Measurements from ENCODE around the gene CFAP65. TPM values are rescaled to one million over a fixed set of nuclear protein-coding genes. Genes with fewer than 3 reads are reported as not detected.
A peak's percentile ranks its signal among the peaks of the same experiment; 100 is the strongest.

The CFAP65 gene
- total RNA-seq, 4 donors from 2014 or later, result not detected

DNA sequence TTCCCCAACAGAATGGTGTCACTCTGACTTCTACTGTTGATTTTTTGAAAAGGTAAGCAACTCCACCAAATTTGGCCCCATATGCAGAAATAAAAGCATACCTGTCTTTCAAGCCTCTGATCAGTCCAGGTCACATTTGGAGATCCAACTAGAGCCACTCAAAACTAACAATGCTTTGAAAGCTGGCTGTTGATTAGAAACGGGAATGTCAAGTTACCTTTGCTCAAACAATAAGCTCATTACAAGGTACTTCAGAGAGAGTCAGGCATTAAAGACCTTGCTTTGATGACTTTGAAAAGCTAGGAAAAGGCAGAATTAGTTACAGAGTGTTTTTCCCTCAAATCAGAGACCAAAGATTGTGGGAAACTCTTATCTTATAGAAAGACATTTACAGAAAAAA is 24.2 kb upstream of the CFAP65 start:
- no peaks in the 10 kb centered on the region for H3K36me3 ChIP-seq
- 87% methylated on average over 1 of the region's 1 CpG for WGBS
- no peak for DNase-seq (ENCODE audit: extremely low spot score)
- intact Hi-C loops (cut with DNase I), result no loop called here
- H3K27me3 ChIP-seq, result peaks cover 0 to 40% (median 17%) of the 10 kb centered on the region in 4 donors
- peaks cover 8 to 10% (median 9%) of the 10 kb centered on the region in 4 donors for H3K4me1 ChIP-seq
- H3K4me3 ChIP-seq, result no peak overlapping the region
- no peaks in the 10 kb centered on the region for H3K9me3 ChIP-seq
- TF ChIP-seq, protein P1, sequence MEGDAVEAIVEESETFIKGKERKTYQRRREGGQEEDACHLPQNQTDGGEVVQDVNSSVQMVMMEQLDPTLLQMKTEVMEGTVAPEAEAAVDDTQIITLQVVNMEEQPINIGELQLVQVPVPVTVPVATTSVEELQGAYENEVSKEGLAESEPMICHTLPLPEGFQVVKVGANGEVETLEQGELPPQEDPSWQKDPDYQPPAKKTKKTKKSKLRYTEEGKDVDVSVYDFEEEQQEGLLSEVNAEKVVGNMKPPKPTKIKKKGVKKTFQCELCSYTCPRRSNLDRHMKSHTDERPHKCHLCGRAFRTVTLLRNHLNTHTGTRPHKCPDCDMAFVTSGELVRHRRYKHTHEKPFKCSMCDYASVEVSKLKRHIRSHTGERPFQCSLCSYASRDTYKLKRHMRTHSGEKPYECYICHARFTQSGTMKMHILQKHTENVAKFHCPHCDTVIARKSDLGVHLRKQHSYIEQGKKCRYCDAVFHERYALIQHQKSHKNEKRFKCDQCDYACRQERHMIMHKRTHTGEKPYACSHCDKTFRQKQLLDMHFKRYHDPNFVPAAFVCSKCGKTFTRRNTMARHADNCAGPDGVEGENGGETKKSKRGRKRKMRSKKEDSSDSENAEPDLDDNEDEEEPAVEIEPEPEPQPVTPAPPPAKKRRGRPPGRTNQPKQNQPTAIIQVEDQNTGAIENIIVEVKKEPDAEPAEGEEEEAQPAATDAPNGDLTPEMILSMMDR (IDR thresholded peaks at IDR 0.05), result no peak
- TF ChIP-seq POLR2AphosphoS5 (IDR thresholded peaks at IDR 0.05), result no peak
- H3K27ac ChIP-seq (replicated peaks in 1 of 4), result no peak overlapping the region

DNA sequence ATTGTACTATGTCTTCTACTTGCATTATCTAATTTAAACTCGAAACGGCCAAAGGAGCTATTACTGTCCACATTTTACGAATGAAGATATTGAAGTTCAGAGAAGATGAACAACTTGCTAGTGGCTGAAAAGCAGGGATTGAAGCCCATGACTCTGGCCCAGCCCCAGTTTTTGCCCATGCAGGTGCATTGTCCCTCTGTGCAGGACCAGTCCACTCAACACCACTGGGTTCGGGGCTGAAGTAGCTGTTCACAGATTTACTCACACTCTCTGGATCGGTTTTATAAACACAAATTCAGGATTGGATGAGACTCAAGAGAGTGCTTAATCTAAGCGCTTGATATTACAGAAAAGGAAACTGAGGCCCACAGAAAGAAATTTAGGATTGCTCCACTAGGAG is 20.8 kb upstream of the CFAP65 start:
- intact Hi-C loops (cut with DNase I), result loop anchor here (5.0 kb wide), 1 partner anchor 60 kb away; no protein-coding TSS in a partner anchor
- Histone ChIP-seq H3K36me3 (no peaks in the 10 kb centered on the region), H3K4me1 (peaks cover 38 to 44% (median 43%) of the 10 kb centered on the region in 4 donors), H3K27me3 (peaks cover 10 to 74% (median 46%) of the 10 kb centered on the region in 4 donors), H3K27ac (replicated peaks in 1 of 4) (no peak overlapping the region), H3K9me3 (no peaks in the 10 kb centered on the region), H3K4me3 (no peak overlapping the region)
- TF ChIP-seq POLR2AphosphoS5 (IDR thresholded peaks at IDR 0.05), result no peak
- no peak for TF ChIP-seq EP300 (IDR thresholded peaks at IDR 0.05)
- TF ChIP-seq, protein P1 (IDR thresholded peaks at IDR 0.05), result no peak
- TF ChIP-seq POLR2A (IDR thresholded peaks at IDR 0.05; ENCODE audit: low read depth), result no peak
- 71% methylated on average over 6 of the region's 6 CpGs for WGBS
- DNase-seq (ENCODE audit: extremely low spot score), result no peak

DNA sequence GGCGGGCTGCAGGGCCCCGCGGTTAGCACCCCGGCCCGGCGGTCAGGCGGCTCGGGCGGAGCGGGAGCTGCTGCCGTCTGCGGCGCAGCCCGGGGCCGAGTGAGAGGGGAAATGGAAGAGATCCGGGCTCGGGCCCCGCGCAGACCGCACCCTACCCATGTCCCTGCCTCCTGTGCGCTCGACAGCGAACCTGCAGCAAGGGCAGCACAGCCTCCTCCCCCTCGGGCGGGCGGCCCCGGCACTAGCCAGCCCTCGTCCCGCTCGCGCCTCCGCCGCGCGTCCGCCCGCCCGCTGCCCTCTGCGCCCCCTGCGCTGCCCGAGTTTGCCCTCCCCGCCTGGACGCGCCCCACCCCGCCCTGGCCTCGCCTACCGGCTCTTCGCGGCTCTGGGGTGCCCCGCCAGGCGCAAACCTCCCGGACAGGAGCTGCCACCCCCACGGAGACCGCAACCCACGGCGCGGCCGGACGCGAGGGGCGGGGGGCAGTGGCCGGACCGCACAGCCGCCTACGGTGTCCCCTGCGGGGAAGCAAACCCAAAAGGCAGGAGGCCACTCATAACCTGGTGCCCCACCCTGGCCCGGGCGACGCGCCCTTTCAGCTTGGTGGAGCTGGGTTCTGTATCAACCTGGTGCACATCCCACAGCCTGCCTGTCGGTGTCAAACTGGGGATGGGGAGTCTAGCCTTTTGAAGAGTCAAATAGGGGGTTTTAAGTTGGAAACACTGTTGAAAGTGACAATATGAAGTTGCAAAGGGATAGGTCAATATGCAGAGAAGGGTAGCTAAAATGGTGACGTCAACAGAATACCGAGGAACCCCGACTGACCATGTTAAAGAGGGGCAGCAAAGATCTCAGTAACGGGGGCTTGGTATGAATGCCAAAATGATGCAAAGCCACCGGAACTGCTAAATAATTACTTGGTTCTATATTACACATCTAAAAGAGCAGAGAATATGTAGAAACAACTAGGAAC is 19.8 kb upstream of the CFAP65 start, which contains the start of gene IHH:
TSS of gene IHH (minus strand) at position 101 of the 971 bp plus-strand sequence. CDS start 454 bp downstream, outside the sequence.
- DNase-seq (ENCODE audit: extremely low spot score), result no peak
- Histone ChIP-seq H3K36me3 (no peaks in the 10 kb centered on the region), H3K4me1 (peaks cover 38 to 45% (median 43%) of the 10 kb centered on the region in 4 donors), H3K27me3 (peaks cover 10 to 84% (median 53%) of the 10 kb centered on the region in 4 donors), H3K27ac (replicated peaks in 1 of 4) (no peak within 1 kb of the TSS), H3K9me3 (no peaks in the 10 kb centered on the region), H3K4me3 (peak within 1 kb of the TSS; percentile 17 to 42 (median 36))
- TF ChIP-seq POLR2A (IDR thresholded peaks at IDR 0.05; ENCODE audit: low read depth), result no peak
- TF ChIP-seq, protein P1 (IDR thresholded peaks at IDR 0.05), result no peak
- TF ChIP-seq POLR2AphosphoS5 (IDR thresholded peaks at IDR 0.05), result no peak
- no peak for TF ChIP-seq EP300 (IDR thresholded peaks at IDR 0.05)
- intact Hi-C loops (cut with DNase I), result loop anchor here (5.0 kb wide), 1 partner anchor 61 kb away; no protein-coding TSS in a partner anchor
- WGBS, result 6% methylated on average over 13 of the region's 76 CpGs

DNA sequence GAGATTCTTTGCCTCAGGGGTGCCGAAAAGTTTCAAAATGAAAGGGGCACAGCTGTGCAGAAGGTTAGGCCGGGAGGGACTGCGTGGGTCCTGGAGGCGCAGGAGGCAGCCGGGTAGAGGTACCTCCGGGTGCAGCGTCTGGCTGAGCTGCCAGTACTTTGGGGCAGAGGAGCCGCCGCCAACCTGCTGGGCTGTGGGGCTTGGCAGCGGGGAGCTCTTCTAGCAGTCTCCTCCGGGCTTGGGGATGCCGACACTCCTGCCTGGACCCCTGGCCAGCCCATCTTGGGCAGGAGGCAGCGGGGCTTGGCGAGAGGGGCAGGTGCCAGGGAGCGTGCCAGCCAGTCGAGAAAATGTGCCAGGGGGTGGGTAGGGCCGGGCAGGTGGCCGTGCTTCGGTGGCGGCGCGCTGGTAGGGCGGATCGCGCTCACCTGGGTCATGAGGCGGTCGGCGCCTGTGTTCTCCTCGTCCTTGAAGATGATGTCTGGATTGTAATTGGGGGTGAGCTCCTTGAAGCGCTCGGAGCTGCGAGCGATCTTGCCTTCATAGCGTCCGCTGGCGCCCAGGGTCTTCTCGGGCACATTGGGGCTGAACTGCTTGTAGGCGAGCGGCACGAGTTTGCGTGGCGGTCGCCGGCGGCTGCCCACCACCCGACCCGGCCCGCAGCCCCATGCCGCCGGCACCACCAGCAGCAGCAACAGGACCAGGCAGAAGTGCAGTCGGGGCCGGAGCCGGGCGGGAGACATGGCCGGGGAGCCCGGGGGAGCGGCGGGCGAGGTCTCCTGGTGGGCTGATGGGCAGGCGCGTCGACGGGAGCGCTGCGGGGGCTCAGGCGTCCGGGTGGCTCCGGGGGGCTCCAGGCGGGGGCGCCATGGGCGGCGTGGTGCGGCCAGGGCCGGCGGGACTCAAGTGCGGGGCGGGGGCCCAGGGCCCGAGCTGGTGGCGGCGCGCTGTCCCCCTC is 18.7 kb upstream of the CFAP65 start:
- Histone ChIP-seq H3K36me3 (no peaks in the 10 kb centered on the region), H3K27me3 (peaks cover 10 to 95% (median 54%) of the 10 kb centered on the region in 4 donors), H3K4me3 (peak overlapping the region in 3 of 4 donors; percentile 33 to 42 (median 38)), H3K4me1 (peaks cover 38 to 45% (median 43%) of the 10 kb centered on the region in 4 donors), H3K27ac (replicated peaks in 1 of 4) (no peak overlapping the region), H3K9me3 (no peaks in the 10 kb centered on the region)
- intact Hi-C loops (cut with DNase I), result loop anchor here (2.0 to 10.0 kb wide), 3 partner anchors 62 to 245 kb away; partner anchors contain the start of gene PTPRN
- no peak for DNase-seq (ENCODE audit: extremely low spot score)
- WGBS, result 4% methylated on average over 9 of the region's 81 CpGs
- TF ChIP-seq POLR2AphosphoS5 (IDR thresholded peaks at IDR 0.05) (no peak), EP300 (IDR thresholded peaks at IDR 0.05) (no peak)
- TF ChIP-seq, protein P1 (IDR thresholded peaks at IDR 0.05), result no peak
